ENCODE data around the gene QSOX2. TPM values are rescaled to one million over a fixed set of nuclear protein-coding genes. Genes with fewer than 3 reads are reported as not detected.

Gene QSOX2
- total RNA-seq, 2 donors from 2014 or later, result 8.8 to 22.7 TPM

- no peak for ATAC-seq
- DNase-seq, result no peak
- Histone ChIP-seq H3K4me1 (peaks cover 13% of the 10 kb centered on the region), H3K36me3 (replicated peaks in 1 of 2; ENCODE audit: insufficient read depth in 1 of 2, low read depth in 2 of 2) (no peaks in the 10 kb centered on the region), H3K27me3 (no peaks in the 10 kb centered on the region), H3K9me3 (no peaks in the 10 kb centered on the region), H3K4me3 (no peak overlapping the region), H3K27ac (no peak overlapping the region)
- TF ChIP-seq CTCF (IDR thresholded peaks at IDR 0.05), result no peak
- no peak for TF ChIP-seq POLR2A (IDR thresholded peaks at IDR 0.05)
- 93 to 100% methylated on average over 2 to 16 of the region's 17 CpGs for WGBS, 2 donors
- intact Hi-C loops (cut with DNase I), result no loop called here
Measured at GRCh38 chr9:136265561-136266355, 20.1 kb upstream of the QSOX2 start.

GRCh38 chr9:136264441-136265405, 19.1 kb upstream of the QSOX2 start:
- intact Hi-C loops (cut with DNase I), result no loop called here
- ATAC-seq (no peak), DNase-seq (no peak)
- Histone ChIP-seq H3K27ac (no peak overlapping the region), H3K27me3 (no peaks in the 10 kb centered on the region), H3K4me3 (no peak overlapping the region), H3K36me3 (replicated peaks in 1 of 2; ENCODE audit: insufficient read depth in 1 of 2, low read depth in 2 of 2) (no peaks in the 10 kb centered on the region), H3K9me3 (no peaks in the 10 kb centered on the region), H3K4me1 (peaks cover 13% of the 10 kb centered on the region)
- WGBS, 2 donors, result 80 to 84% methylated on average over 14 to 20 of the region's 24 CpGs
- TF ChIP-seq POLR2A (IDR thresholded peaks at IDR 0.05), result no peak
- no peak for TF ChIP-seq CTCF (IDR thresholded peaks at IDR 0.05)

- H3K4me1 ChIP-seq, result peaks cover 13% of the 10 kb centered on the region
- no peaks in the 10 kb centered on the region for H3K36me3 ChIP-seq (replicated peaks in 1 of 2; ENCODE audit: insufficient read depth in 1 of 2, low read depth in 2 of 2)
- intact Hi-C loops (cut with DNase I), result no loop called here
- H3K27ac ChIP-seq, result no peak overlapping the region
- ATAC-seq (no peak), DNase-seq (no peak)
- H3K4me3 ChIP-seq, result no peak overlapping the region
- no peaks in the 10 kb centered on the region for H3K9me3 ChIP-seq
- no peak for TF ChIP-seq CTCF (IDR thresholded peaks at IDR 0.05)
- no peak for TF ChIP-seq POLR2A (IDR thresholded peaks at IDR 0.05)
- 82 to 92% methylated on average over 9 to 15 of the region's 19 CpGs for WGBS, 2 donors
- no peaks in the 10 kb centered on the region for H3K27me3 ChIP-seq
Measured at GRCh38 chr9:136264031-136264430, 18.4 kb upstream of the QSOX2 start.

- Histone ChIP-seq H3K9me3 (no peaks in the 10 kb centered on the region), H3K27ac (no peak overlapping the region), H3K4me1 (peaks cover 11% of the 10 kb centered on the region), H3K27me3 (no peaks in the 10 kb centered on the region), H3K4me3 (no peak overlapping the region), H3K36me3 (replicated peaks in 1 of 2; ENCODE audit: insufficient read depth in 1 of 2, low read depth in 2 of 2) (no peaks in the 10 kb centered on the region)
- 92 to 94% methylated on average over 6 of the region's 6 CpGs for WGBS, 2 donors
- DNase-seq (no peak), ATAC-seq (no peak)
- TF ChIP-seq POLR2A (IDR thresholded peaks at IDR 0.05) (no peak), CTCF (IDR thresholded peaks at IDR 0.05) (no peak)
- intact Hi-C loops (cut with DNase I), result no loop called here
Measured at GRCh38 chr9:136262671-136263178, 17.1 kb upstream of the QSOX2 start.

Measured in body of pancreas (tissue), 4 donors.